GM12801 (cell line): ENCODE measurements around the gene DLGAP1.

ENCODE experiments used
- TF ChIP-seq, protein P1 (sequence below): IDR thresholded peaks from one replicate; pipeline ENCODE4 v1.5.1; 2011; ENCODE audit warnings: control low read depth; ENCODE audit not compliant: insufficient read length; ENCODE audit errors: extremely low read depth

The DLGAP1 gene

GRCh38 chr18:3544537-3544936, 910.6 kb downstream of the DLGAP1 start:
- TF ChIP-seq, protein P1, sequence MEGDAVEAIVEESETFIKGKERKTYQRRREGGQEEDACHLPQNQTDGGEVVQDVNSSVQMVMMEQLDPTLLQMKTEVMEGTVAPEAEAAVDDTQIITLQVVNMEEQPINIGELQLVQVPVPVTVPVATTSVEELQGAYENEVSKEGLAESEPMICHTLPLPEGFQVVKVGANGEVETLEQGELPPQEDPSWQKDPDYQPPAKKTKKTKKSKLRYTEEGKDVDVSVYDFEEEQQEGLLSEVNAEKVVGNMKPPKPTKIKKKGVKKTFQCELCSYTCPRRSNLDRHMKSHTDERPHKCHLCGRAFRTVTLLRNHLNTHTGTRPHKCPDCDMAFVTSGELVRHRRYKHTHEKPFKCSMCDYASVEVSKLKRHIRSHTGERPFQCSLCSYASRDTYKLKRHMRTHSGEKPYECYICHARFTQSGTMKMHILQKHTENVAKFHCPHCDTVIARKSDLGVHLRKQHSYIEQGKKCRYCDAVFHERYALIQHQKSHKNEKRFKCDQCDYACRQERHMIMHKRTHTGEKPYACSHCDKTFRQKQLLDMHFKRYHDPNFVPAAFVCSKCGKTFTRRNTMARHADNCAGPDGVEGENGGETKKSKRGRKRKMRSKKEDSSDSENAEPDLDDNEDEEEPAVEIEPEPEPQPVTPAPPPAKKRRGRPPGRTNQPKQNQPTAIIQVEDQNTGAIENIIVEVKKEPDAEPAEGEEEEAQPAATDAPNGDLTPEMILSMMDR: no peak

- TF ChIP-seq, protein P1: no peak
These were observed 913.3 kb downstream of the DLGAP1 start for GRCh38 chr18:3541549-3542386.

GRCh38 chr18:3540805-3541548, 914.1 kb downstream of the DLGAP1 start:
- TF ChIP-seq, protein P1: no peak

- TF ChIP-seq, protein P1: no peak
These were observed 916.0 kb downstream of the DLGAP1 start for GRCh38 chr18:3538954-3539617.

GRCh38 chr18:3538456-3538855, 916.7 kb downstream of the DLGAP1 start:
- TF ChIP-seq, protein P1: no peak

DNA sequence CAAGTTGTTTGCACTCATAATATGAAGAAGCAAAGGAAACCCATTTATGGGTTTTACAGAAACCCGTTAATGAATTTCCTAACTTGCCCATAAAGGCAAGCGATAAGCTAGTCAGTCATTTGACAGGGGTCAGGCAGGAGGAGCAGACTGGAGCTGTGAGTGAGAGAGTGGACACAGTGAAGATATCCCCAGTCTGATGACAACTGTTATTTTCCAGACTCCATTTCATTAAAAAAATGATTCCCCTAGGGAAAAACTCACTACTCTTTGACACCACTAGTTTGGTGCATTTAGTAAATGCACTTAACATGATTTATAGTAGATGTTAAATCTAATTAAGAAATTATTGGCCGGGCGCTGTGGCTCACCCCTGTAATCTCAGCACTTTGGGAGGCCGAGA, 924.3 kb downstream of the DLGAP1 start:
- TF ChIP-seq, protein P1: no peak

DNA sequence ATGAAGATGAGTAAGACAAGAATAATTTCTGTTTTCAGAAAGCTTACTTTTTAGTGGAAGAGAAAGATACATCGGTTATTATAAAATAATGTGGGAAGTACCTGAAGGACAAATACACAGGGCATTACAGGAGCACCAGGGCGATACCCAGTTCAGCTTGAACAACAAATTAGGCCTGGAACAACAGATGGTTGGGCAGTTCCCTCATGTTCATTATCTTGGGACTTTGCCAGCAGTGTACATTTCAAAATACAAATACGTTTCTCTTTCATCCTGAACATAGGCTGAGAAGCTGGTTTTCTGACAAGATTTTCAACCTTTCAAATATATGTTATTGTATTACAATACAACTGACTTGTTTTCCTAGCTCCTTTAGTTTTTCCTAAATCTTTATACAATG, 925.5 kb downstream of the DLGAP1 start:
- TF ChIP-seq, protein P1: no peak
